ENCODE measurements around the gene ATP5PF. TPM values are rescaled to one million over a fixed set of nuclear protein-coding genes. Genes with fewer than 3 reads are reported as not detected.

The ATP5PF gene
- total and polyA plus RNA-seq, 2 of the 4 experiments (the other 2 are of a cell fraction): 76.0 to 190 TPM

DNA sequence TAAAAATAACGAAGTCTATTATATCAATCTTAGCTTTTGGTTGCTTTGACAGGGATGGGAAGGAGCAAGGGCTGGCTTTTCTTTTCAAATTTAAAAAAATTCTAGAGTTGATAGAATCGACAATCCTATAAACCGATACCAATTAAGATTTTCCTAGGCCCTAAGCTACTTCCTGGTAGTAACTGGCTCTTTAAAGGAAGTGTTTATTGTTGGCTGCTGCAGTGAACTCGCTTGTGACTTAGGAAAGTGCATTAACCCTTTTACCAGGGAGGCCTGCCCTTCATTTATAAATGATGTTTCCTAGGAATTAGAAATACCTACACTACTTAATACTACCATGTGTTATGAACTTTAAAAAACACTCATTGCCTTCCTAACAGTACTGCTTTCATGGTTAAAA, 33.2 kb downstream of the ATP5PF start:
- no CpG with 5 or more reads among the region's 4 CpGs for WGBS, 2 experiments (ENCODE audit: extremely low coverage in 2 of 2, insufficient read length in 1 of 2)
- intact Hi-C loops (cut with micrococcal nuclease): no loop called here
- H2AK9ac ChIP-seq (replicated peaks; ENCODE audit: low read depth, low read length, poor library complexity): no peak overlapping the region
- no peak overlapping the region for H2BK5ac ChIP-seq (ENCODE audit: low read depth, low read length, poor library complexity, severe bottlenecking)
- no peaks in the 10 kb centered on the region for H3K4me1 ChIP-seq (ENCODE audit: control insufficient read depth, insufficient read depth, low read length)
- no peak overlapping the region for H4K8ac ChIP-seq (ENCODE audit: low read depth in 2 of 2, low read length in 2 of 2)
- H3K4ac ChIP-seq (ENCODE audit: low read depth, low read length): no peak overlapping the region
- H3K79me1 ChIP-seq (ENCODE audit: low read depth in 1 of 2, low read length in 2 of 2): no peaks in the 10 kb centered on the region
- no peak overlapping the region for H4K5ac ChIP-seq (ENCODE audit: low read depth, low read length)
- H3K9ac ChIP-seq (ENCODE audit: low read depth, low read length): no peak overlapping the region
- H3K4me2 ChIP-seq (ENCODE audit: low read depth, low read length): no peak overlapping the region
- no peaks in the 10 kb centered on the region for H4K20me1 ChIP-seq (ENCODE audit: insufficient read depth, low read length)
- ChIA-PET CTCF (no interaction called here), POLR2A (ENCODE audit: unreplicated experiment) (no interaction called here)
- no peaks in the 10 kb centered on the region for H3K9me1 ChIP-seq (ENCODE audit: insufficient read depth, low read length)
- H3K56ac ChIP-seq (ENCODE audit: extremely low read depth, insufficient read depth, low read length): no peak overlapping the region
- H2BK120ac ChIP-seq (ENCODE audit: low read depth, low read length): no peak overlapping the region
- DNase-seq (no peak), ATAC-seq (ENCODE audit: low read depth) (no peak)
- H3K14ac ChIP-seq (replicated peaks; ENCODE audit: low read depth, low read length): no peak overlapping the region
- H3K23ac ChIP-seq (ENCODE audit: low read depth, low read length): no peak overlapping the region
- H3K18ac ChIP-seq (ENCODE audit: low read depth, low read length): no peak overlapping the region
- H3K36me3 ChIP-seq (ENCODE audit: control insufficient read depth, insufficient read depth, low read length): no peaks in the 10 kb centered on the region
- dilution Hi-C loops (cut with HindIII; ENCODE audit: low sequenced_read_pairs, unreplicated experiment): no loop called here
- H2BK15ac ChIP-seq (ENCODE audit: low read depth, low read length): no peak overlapping the region
- no peaks in the 10 kb centered on the region for H3K9me3 ChIP-seq (ENCODE audit: control insufficient read depth, insufficient read depth, low read length)
- TF ChIP-seq MAFK (IDR thresholded peaks at IDR 0.05; ENCODE audit: low read depth, low read length): no peak
- no peak for TF ChIP-seq BHLHE40 (IDR thresholded peaks at IDR 0.05; ENCODE audit: low read depth, low read length)
- TF ChIP-seq, protein P1, sequence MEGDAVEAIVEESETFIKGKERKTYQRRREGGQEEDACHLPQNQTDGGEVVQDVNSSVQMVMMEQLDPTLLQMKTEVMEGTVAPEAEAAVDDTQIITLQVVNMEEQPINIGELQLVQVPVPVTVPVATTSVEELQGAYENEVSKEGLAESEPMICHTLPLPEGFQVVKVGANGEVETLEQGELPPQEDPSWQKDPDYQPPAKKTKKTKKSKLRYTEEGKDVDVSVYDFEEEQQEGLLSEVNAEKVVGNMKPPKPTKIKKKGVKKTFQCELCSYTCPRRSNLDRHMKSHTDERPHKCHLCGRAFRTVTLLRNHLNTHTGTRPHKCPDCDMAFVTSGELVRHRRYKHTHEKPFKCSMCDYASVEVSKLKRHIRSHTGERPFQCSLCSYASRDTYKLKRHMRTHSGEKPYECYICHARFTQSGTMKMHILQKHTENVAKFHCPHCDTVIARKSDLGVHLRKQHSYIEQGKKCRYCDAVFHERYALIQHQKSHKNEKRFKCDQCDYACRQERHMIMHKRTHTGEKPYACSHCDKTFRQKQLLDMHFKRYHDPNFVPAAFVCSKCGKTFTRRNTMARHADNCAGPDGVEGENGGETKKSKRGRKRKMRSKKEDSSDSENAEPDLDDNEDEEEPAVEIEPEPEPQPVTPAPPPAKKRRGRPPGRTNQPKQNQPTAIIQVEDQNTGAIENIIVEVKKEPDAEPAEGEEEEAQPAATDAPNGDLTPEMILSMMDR (conservative IDR thresholded peaks at IDR 0.05; ENCODE audit: low read depth, low read length): no peak
- TF ChIP-seq CHD1 (IDR thresholded peaks at IDR 0.05; ENCODE audit: low read depth, low read length): no peak
- no peak for TF ChIP-seq USF2 (IDR thresholded peaks at IDR 0.05; ENCODE audit: low read depth, low read length)
- TF ChIP-seq POLR2A (IDR thresholded peaks at IDR 0.05; ENCODE audit: low read depth, low read length): no peak
- TF ChIP-seq MXI1 (IDR thresholded peaks at IDR 0.05; ENCODE audit: borderline replicate concordance, low read depth, low read length): no peak
- no peak for TF ChIP-seq ELK1 (IDR thresholded peaks at IDR 0.05; ENCODE audit: borderline replicate concordance, low read depth, low read length)
- no peak for TF ChIP-seq MAZ (IDR thresholded peaks at IDR 0.05; ENCODE audit: borderline replicate concordance, low read depth, low read length)
- no peak for TF ChIP-seq RFX5 (IDR thresholded peaks at IDR 0.05; ENCODE audit: low read depth, low read length)
- TF ChIP-seq FOS (IDR thresholded peaks at IDR 0.05; ENCODE audit: low read depth, low read length): no peak
- TF ChIP-seq NFE2L2 (IDR thresholded peaks at IDR 0.05; ENCODE audit: low read depth, low read length): no peak
- no peak for TF ChIP-seq RAD21 (IDR thresholded peaks at IDR 0.05; ENCODE audit: low read length)
- no peak overlapping the region for H4K91ac ChIP-seq (ENCODE audit: insufficient read depth, low read depth, low read length)
- H2AFZ ChIP-seq (replicated peaks; ENCODE audit: low read length, poor library complexity): no peak overlapping the region
- H3K27me3 ChIP-seq (ENCODE audit: control insufficient read depth, insufficient read depth, low read length): no peaks in the 10 kb centered on the region
- H2AK5ac ChIP-seq (ENCODE audit: low read depth, low read length): no peak overlapping the region
- no peak overlapping the region for H3K27ac ChIP-seq (ENCODE audit: insufficient read depth, low read length)
- no TSS peak for BruUV-seq (replicated peaks)
- in situ Hi-C loops (cut with MboI; ENCODE audit: low sequenced_read_pairs): loop anchor here (5.0 kb wide), 1 partner anchor 94 kb away; the partner anchor contains the start of gene MRPL39
- no peak overlapping the region for H2BK20ac ChIP-seq (ENCODE audit: low read depth, low read length)
- H3K4me3 ChIP-seq (ENCODE audit: insufficient read depth, low read depth, low read length): no peak overlapping the region

All from IMR-90 (cell line).